Panc1 (cell line): ENCODE data around the gene DCAF16. TPM values are rescaled to one million over a fixed set of nuclear protein-coding genes. Genes with fewer than 3 reads are reported as not detected.

ENCODE experiments used
- ATAC-seq: fragments of 200-7000 bp; cut with Tn5 transposase; 2 replicates; pipeline ENCODE4 v1.9.1; 2020; ENCODE audit warnings: mild to moderate bottlenecking, moderate library complexity
- Bru-seq: library from RNA; stranded (reverse); fragments of 400-500 nt; gene quantifications from one replicate; lab custom pipeline; 2021; lab: Mats Ljungman, UMichigan
- BruChase-seq, 2 experiments: library from RNA; stranded (reverse); fragments of 400-500 nt; gene quantifications; one replicate each; lab custom pipeline; 2021; lab: Mats Ljungman, UMichigan
- BruUV-seq: library from RNA; stranded (reverse); fragments of 400-500 nt; replicated peaks from 2 replicates; lab custom pipeline; 2021; lab: Mats Ljungman, UMichigan
- CTCF ChIA-PET: fragments of 300-600 bp; sonication (Branson Sonifier 250); formaldehyde crosslinking; loops from one replicate; lab custom pipeline; 2022; ENCODE audit warnings: antibody characterized with exemption; lab: Charles Lee
- POLR2A ChIA-PET: fragments of 300-600 bp; sonication (Branson Sonifier 250); formaldehyde crosslinking; loops from one replicate; lab custom pipeline; 2022; ENCODE audit warnings: antibody characterized with exemption; lab: Charles Lee
- DNase-seq: peaks from one replicate; pipeline ENCODE4 v3.0.0-alpha.2; 2010; ENCODE audit warnings: low read depth, low spot score
- H3K27ac ChIP-seq: 2 replicates; pipeline ENCODE4 v1.5.1; 2011; ENCODE audit warnings: mild to moderate bottlenecking, low read length, inconsistent platforms
- H3K27me3 ChIP-seq: fragments of 200-500 bp; sonication (Bioruptor generic); 2 replicates; pipeline ENCODE4 v1.6.0; 2014; ENCODE audit warnings: low read length, inconsistent platforms; ENCODE audit not compliant: control insufficient read depth, insufficient read depth
- H3K36me3 ChIP-seq: fragments of 200-500 bp; sonication (Bioruptor generic); 2 replicates; pipeline ENCODE4 v1.5.1; 2014; ENCODE audit warnings: inconsistent platforms, mild to moderate bottlenecking, low read length, moderate library complexity; ENCODE audit not compliant: control insufficient read depth, insufficient read depth
- H3K4me1 ChIP-seq: 2 replicates; pipeline ENCODE4 v1.5.1; 2011; ENCODE audit warnings: inconsistent platforms, mild to moderate bottlenecking, low read length, moderate library complexity; ENCODE audit not compliant: control insufficient read depth, insufficient read depth
- H3K4me3 ChIP-seq, 2 experiments: 2 replicates each; pipeline ENCODE4 v1.5.1; 2011 to 2012; ENCODE audit warnings: low read depth in 2 of 2, low read length in 2 of 2, mild to moderate bottlenecking in 2 of 2, inconsistent platforms in 1 of 2, moderate library complexity in 1 of 2
- H3K9me3 ChIP-seq: fragments of 200-500 bp; sonication (Bioruptor generic); 2 replicates; pipeline ENCODE4 v1.5.1; 2014; ENCODE audit warnings: low read depth, mild to moderate bottlenecking, inconsistent platforms, low read length, moderate library complexity; ENCODE audit not compliant: control insufficient read depth, insufficient read depth
- POLR2AphosphoS5 ChIP-seq: IDR thresholded peaks from 2 replicates; pipeline ENCODE4 v1.6.1; 2012; ENCODE audit warnings: mild to moderate bottlenecking, low read depth, low read length, moderate library complexity
- SIN3A ChIP-seq: IDR thresholded peaks from 2 replicates; pipeline ENCODE4 v1.6.1; 2012; ENCODE audit warnings: low read depth, mild to moderate bottlenecking, low read length, moderate library complexity, borderline replicate concordance; ENCODE audit not compliant: insufficient read depth
- TCF7L2 ChIP-seq: IDR thresholded peaks from 2 replicates; pipeline ENCODE4 v1.6.1; 2011; ENCODE audit warnings: mild to moderate bottlenecking, low read depth, low read length, inconsistent platforms
- in situ Hi-C: cut with HindIII; loops from 2 replicates; pipeline ENCODE4 v1.10.0; 2016; ENCODE audit warnings: low sequenced_read_pairs, low pct_unique_long_range_greater_than_20kb
- intact Hi-C: fragments of 100-400 bp; cut with micrococcal nuclease; formaldehyde crosslinking; loops from one replicate; pipeline ENCODE4 v1.10.0; 2022; ENCODE audit not compliant: unreplicated experiment
- long read RNA-seq: library from polyadenylated mRNA; unstranded; transcript quantifications from one replicate; pipeline ENCODE4 v2.0.0, GENCODE V29; 2021; ENCODE audit not compliant: unreplicated experiment
- polyA plus RNA-seq: library from polyadenylated mRNA; unstranded; fragments of >200 nt; gene quantifications from one replicate; pipeline ENCODE4 v1.2.1, GENCODE V29; 2012; ENCODE audit warnings: missing spikeins; ENCODE audit not compliant: insufficient read length
- total RNA-seq: library from RNA; stranded (reverse); gene quantifications from one replicate; pipeline ENCODE4 v1.2.1, GENCODE V29; 2021; ENCODE audit not compliant: unreplicated experiment
- TF ChIP-seq, protein P1 (sequence below): fragments of 450-650 bp; IDR thresholded peaks from 2 replicates; pipeline ENCODE4 v1.5.1; 2017; ENCODE audit warnings: mild to moderate bottlenecking
- TF ChIP-seq, protein P2 (sequence below), 2 experiments: IDR thresholded peaks; 2 replicates each; pipeline ENCODE4 v1.6.1; 2011 to 2012; ENCODE audit warnings: low read depth in 2 of 2, control low read depth in 1 of 2, low read length in 1 of 2, mild to moderate bottlenecking in 1 of 2, moderate library complexity in 1 of 2; ENCODE audit not compliant: insufficient read depth in 1 of 2

The DCAF16 gene
- 28.6 TPM for total RNA-seq
- 8.8 TPM for polyA plus RNA-seq
- Bru-seq, nascent RNA = percentile 94 among the genes with signal in this experiment
- percentile 96 among the genes with signal in this experiment for BruChase-seq, experiment 1, labeled RNA remaining after a 2-hour chase
- BruChase-seq, experiment 2, labeled RNA remaining after a 6-hour chase = percentile 96 among the genes with signal in this experiment
- long read RNA-seq, full-length matches to known transcripts = 6 of 23 reads
- long read RNA-seq, partial matches to known transcripts = 1 of 23 reads
- long read RNA-seq, other reads (novel, unspliced or antisense) = 16 of 23 reads

DNA sequence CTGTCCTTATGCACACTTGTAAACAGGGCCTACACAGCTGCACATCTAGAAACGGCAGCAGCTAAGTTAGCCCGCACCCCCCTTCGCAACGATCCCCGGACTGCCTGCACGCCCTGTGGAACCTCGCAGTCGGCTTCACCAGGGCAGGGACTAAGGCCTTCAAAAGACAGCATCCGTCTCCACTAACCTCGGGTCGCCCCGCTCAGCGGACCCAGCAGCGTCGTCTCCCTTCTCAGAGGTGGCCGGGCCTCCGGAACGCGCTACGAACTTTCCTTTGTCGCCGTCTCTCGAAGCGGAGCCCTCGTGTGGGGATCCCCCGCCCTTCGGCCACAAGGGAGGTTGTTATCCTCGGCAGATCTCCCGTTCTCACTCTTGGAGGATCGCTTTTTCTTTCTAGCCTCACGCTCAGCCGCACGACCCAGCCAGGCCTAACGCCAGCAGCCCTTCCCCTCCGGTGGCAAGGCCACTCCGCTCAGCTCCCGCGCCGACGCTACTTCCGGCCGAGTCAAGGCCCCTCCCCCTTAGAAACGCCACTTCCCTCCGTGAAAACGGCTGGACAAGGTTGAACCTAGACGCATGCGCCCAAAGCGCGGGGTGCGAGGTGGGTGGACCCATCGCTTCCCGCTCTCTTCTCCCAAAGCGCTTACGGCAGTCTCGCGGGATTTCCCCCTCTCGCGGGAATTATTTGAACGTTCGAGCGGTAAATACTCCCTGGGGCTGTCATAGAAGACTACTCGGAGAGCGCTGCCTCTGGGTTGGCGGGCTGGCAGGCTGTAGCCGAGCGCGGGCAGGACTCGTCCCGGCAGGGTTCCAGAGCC, at the start of gene DCAF16, which contains the start of gene NCAPG:
Gene DCAF16, minus strand, starts transcription at position 498 of the 818 bp plus-strand sequence. CDS start 6,616 bp downstream, outside the sequence.
Gene NCAPG, plus strand, starts transcription at position 720 of the 818 bp plus-strand sequence. CDS start 99 bp downstream, outside the sequence.
- Histone ChIP-seq H3K36me3 (peaks cover 13% of the 10 kb centered on the region), H3K27ac (peak within 1 kb of the TSS; percentile 93), H3K27me3 (no peaks in the 10 kb centered on the region), H3K9me3 (no peaks in the 10 kb centered on the region), H3K4me1 (peaks cover 8% of the 10 kb centered on the region), H3K4me3 (peak within 1 kb of the TSS; percentile 83 to 89)
- POLR2A ChIA-PET = interaction anchor here (0.7 kb wide), 1 partner anchor 19 kb away, joined by 3 read pairs; no protein-coding TSS in a partner anchor
- BruUV-seq = TSS peak; percentile 81
- TF ChIP-seq, protein P1, sequence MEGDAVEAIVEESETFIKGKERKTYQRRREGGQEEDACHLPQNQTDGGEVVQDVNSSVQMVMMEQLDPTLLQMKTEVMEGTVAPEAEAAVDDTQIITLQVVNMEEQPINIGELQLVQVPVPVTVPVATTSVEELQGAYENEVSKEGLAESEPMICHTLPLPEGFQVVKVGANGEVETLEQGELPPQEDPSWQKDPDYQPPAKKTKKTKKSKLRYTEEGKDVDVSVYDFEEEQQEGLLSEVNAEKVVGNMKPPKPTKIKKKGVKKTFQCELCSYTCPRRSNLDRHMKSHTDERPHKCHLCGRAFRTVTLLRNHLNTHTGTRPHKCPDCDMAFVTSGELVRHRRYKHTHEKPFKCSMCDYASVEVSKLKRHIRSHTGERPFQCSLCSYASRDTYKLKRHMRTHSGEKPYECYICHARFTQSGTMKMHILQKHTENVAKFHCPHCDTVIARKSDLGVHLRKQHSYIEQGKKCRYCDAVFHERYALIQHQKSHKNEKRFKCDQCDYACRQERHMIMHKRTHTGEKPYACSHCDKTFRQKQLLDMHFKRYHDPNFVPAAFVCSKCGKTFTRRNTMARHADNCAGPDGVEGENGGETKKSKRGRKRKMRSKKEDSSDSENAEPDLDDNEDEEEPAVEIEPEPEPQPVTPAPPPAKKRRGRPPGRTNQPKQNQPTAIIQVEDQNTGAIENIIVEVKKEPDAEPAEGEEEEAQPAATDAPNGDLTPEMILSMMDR = no peak
- TF ChIP-seq POLR2AphosphoS5 (peak; percentile 76), TCF7L2 (no peak), SIN3A (peak; percentile 97)
- TF ChIP-seq, protein P2, sequence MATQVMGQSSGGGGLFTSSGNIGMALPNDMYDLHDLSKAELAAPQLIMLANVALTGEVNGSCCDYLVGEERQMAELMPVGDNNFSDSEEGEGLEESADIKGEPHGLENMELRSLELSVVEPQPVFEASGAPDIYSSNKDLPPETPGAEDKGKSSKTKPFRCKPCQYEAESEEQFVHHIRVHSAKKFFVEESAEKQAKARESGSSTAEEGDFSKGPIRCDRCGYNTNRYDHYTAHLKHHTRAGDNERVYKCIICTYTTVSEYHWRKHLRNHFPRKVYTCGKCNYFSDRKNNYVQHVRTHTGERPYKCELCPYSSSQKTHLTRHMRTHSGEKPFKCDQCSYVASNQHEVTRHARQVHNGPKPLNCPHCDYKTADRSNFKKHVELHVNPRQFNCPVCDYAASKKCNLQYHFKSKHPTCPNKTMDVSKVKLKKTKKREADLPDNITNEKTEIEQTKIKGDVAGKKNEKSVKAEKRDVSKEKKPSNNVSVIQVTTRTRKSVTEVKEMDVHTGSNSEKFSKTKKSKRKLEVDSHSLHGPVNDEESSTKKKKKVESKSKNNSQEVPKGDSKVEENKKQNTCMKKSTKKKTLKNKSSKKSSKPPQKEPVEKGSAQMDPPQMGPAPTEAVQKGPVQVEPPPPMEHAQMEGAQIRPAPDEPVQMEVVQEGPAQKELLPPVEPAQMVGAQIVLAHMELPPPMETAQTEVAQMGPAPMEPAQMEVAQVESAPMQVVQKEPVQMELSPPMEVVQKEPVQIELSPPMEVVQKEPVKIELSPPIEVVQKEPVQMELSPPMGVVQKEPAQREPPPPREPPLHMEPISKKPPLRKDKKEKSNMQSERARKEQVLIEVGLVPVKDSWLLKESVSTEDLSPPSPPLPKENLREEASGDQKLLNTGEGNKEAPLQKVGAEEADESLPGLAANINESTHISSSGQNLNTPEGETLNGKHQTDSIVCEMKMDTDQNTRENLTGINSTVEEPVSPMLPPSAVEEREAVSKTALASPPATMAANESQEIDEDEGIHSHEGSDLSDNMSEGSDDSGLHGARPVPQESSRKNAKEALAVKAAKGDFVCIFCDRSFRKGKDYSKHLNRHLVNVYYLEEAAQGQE (IDR thresholded peaks at IDR 0.05; ENCODE audit: insufficient read depth in 1 of 2, low read depth in 2 of 2, low read length in 1 of 2) = no peak
- CTCF ChIA-PET = no interaction called here
- DNase-seq (peak; percentile 89), ATAC-seq (peak; percentile 96)
- intact Hi-C loops = no loop called here
- in situ Hi-C loops = no loop called here

DNA sequence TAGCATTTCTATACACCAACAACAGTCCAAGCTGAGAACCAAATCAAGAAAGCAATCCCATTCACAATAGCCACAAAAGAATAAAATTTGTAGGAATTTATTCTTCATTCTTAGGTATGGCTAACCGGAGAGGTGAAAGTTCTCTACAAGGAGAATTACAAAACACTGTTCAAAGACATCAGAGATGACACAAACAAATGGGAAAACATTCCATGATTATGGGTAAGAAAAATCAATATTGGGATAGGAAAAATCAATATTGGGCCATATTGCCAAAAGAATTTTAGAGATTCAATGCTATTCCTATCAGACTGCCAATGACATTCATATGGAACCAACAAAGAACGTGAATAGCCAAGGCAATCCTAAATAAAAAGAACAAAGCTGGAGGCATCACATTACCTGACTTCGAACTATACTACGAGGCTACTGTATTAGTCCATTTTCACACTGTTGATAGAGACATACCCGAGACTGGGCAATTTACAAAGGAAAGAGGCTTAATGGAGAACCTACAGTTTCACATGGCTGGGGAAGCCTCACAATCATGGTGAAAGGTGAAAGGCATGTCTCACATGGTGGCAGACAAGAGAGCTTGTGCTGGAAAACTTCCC, 49.3 kb upstream of the DCAF16 start:
- ATAC-seq (no peak), DNase-seq (no peak)
- in situ Hi-C loops = no loop called here
- BruUV-seq = no TSS peak
- H3K27ac ChIP-seq = no peak overlapping the region
- H3K36me3 ChIP-seq = no peaks in the 10 kb centered on the region
- CTCF ChIA-PET = no interaction called here
- H3K4me1 ChIP-seq = no peaks in the 10 kb centered on the region
- intact Hi-C loops = no loop called here
- POLR2A ChIA-PET = no interaction called here
- no peaks in the 10 kb centered on the region for H3K27me3 ChIP-seq
- TF ChIP-seq, protein P2 (IDR thresholded peaks at IDR 0.05; ENCODE audit: insufficient read depth in 1 of 2, low read depth in 2 of 2, low read length in 1 of 2) = no peak
- TF ChIP-seq, protein P1 = no peak
- no peak for TF ChIP-seq POLR2AphosphoS5
- H3K9me3 ChIP-seq = no peaks in the 10 kb centered on the region
- no peak overlapping the region for H3K4me3 ChIP-seq
